Right forelimb (tissue), 1 donor: ENCODE data around the gene KRT4.

Source experiments
- DNase-seq: peaks from one replicate; pipeline ENCODE4 v3.0.0-alpha.2; 2018

The KRT4 gene

DNA sequence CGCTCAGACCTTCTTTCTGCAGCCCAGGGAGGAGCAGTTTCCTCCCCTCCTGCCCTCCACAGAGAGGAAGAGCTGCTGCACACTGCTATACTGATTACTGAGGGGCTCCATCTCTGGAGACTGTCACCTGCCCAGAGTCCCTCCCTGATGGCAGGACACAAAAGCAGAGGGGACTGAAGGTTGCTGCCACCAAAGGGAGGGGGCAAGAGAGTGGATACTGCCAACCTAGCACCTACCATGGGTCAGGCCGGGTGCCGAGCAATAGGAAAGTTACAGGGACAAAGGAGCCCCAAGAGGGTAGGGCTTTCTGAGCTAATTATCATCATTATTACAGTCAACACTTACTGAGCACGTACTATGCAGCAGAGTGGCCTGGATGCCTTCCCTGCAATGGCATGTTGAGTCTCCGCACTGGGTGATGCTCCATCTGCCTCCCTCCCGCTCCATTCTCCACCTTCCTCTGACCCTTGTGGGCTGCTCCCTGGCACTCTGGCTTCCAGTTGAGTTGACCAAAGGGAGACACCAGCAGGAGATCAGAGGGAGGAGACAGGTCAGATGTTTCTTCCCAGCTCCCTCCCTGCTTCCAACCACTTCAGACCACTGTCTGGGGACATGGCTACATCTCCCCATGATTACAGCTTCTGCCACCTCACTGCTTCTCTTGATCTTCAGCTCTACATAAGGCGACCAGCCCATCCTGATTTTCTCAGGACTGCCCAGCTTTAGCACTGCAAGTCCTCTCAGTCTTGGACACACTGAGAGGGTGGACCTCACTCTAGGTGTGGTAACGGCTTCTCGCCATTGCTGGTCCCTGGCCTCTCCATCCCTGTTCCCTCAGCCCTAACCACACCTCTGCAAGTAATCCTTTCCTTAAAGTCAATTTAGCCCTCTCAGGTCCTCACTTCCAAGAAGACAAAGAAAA is 22.8 kb upstream of the KRT4 start:
- DNase-seq: no peak

GRCh38 chr12:52836042-52836466 is 22.1 kb upstream of the KRT4 start:
- no peak for DNase-seq

- DNase-seq: no peak
These were observed 21.5 kb upstream of the KRT4 start for GRCh38 chr12:52835271-52836041.

GRCh38 chr12:52834727-52835001 is 20.7 kb upstream of the KRT4 start:
- DNase-seq: no peak

- no peak for DNase-seq
These were observed 20.2 kb upstream of the KRT4 start, which contains the start of gene KRT79 for GRCh38 chr12:52833922-52834726. Gene KRT79 (minus strand): TSS chr12:52834311. CDS start chr12:52834260, 51 bp downstream.

DNA sequence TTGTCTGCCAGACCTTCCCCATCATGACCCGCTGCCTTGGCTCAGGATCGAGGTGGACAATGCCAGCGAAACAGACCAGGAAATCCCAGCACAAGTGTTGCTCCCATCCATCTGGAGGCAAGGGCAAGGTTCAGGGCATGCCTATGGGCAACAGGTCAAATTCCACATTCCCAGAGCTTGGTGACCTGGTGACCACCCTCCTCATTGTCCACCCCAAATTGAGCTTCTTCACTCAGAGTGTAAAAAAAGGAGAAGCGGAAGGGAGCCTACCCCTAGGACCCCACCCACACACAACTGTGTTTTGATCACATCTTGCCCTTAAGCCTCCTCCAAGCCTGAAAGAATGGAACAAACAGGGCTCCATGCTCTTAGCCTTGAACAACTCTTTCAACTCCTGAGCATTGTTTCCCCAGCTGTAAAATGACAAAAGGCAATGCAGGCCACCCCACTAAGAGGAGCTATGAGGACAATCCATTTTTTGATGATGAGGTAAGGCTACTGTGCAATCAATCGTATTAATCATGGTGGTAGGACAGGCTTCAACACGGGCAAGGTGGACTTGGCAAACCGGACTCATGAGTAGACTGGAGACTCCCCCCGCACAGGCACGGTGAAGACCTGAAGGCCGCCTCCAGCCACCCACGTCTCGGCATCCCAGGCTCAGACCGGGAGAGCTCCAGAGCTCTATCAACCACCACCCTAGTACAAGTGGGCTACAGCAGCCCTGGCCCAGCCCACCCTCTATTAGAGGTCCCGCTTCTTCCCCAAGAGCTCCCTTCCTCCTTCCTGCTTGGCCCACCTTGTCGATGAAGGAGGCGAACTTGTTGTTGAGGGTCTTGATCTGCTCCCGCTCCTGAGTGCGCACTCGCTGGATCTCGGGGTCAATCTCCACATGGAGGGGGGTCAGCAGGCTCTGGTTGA is 19.3 kb upstream of the KRT4 start:
- DNase-seq: no peak

- no peak for DNase-seq
These were observed 18.5 kb upstream of the KRT4 start for GRCh38 chr12:52832451-52832850.

GRCh38 chr12:52831251-52831650 is 17.3 kb upstream of the KRT4 start:
- no peak for DNase-seq

- no peak for DNase-seq
These were observed 16.3 kb upstream of the KRT4 start for GRCh38 chr12:52829986-52830770.

GRCh38 chr12:52828591-52829021 is 14.7 kb upstream of the KRT4 start:
- no peak for DNase-seq

DNA sequence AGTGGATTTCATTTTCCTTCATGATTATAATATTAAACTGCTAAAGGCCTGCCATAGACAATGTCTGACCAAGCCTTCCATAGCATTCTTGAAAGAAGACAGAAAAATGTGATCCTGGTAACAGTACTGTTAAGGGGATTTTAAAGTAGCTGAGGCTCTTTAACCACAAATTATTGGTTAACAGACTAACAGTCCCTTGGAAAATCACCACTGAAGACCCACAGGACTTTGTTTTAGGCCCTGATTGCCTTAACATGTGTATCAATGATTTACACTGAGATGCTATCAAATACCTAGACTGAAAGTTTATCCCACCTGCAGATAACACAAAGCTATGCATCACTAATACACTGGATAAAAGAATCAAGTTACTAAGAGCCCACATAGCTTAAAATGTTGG is 14.2 kb upstream of the KRT4 start:
- DNase-seq: no peak

DNA sequence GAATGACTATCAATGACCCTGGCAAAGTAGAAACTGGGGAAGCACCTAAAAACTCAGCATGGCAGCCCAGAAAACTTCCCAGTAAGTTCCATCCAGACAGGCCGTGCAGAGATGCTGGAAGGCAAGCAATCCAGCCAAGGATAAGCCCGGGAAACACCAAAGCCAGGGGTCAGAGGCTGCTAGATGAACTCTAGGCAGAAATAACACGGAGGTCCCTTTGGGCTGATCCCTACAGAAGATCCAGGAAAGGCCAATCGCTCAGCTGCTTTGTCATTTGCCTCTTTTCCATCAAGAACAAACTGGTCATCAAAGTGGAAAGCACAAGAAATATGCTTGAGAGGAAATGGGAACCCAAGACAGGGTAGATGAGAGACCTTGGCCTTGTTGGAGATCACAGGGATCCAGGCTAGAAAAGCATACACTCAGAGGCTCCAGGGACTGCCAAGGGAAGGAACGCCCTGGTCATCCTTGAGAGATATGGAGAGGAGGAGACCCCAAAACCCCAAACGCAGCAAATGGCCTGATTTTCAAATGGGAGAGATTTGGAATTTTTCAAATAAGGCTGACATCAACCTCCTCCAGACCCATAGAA is 13.7 kb upstream of the KRT4 start:
- DNase-seq: no peak

DNA sequence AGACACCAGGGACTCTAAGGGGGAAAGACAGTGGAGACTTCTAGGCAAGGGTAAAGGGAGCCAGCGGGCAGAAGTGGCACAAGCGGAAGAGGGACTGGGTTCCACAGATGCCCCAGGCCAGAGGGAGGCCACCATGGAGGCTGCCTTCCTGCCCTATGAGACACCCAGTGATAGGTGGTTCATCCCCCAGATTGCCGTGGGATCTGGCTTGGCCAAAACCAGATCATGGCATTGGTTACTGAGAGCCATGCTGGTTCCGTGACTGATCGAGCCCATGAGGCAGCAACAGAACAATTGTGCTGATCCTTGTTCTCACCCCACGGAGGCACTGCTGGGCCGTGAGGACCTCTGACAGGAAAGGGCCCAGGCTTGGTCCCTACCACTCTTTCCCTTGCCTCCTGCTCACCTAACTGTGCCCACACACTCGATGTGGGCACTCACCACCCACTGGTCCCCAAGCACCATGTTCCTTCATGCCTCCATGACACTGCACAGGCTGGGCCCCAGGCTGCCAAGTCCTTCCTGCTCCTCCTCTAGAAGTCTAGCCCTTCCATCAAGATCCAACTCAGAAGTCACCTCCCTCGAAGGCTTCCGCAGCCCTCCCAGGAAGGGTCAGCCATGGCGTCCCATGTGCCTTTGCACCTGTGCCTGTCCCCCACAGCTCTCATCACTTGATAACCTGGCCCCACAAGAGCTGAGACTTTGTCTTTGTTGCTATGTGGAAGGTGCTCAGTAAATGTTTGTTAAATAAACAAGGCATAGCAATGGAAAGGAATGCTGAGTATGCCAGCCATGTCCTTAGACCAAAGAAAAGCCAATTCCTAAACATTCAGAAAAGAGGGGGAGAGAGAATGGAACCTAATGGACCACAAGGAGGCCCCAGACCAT is 12.9 kb upstream of the KRT4 start:
- no peak for DNase-seq

DNA sequence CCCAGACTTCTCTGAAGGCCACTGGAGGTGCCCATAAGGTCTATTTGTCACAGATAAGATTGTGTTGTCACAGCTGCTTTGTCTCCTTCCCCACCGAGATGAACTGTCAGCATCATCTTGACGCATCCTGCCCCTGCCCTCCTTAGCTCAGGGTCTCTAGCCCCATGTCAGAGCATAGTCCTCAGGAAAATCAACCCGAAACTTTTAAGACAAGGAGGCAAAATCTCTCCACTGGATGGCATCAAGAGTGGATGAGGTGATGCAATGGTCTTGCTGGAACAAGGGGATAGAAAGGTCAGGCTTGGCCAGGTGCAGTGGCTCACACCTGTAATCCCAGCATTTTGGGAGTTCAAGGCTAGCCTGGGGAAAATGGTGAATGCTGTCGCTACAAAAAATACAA is 12.0 kb upstream of the KRT4 start:
- no peak for DNase-seq

DNA sequence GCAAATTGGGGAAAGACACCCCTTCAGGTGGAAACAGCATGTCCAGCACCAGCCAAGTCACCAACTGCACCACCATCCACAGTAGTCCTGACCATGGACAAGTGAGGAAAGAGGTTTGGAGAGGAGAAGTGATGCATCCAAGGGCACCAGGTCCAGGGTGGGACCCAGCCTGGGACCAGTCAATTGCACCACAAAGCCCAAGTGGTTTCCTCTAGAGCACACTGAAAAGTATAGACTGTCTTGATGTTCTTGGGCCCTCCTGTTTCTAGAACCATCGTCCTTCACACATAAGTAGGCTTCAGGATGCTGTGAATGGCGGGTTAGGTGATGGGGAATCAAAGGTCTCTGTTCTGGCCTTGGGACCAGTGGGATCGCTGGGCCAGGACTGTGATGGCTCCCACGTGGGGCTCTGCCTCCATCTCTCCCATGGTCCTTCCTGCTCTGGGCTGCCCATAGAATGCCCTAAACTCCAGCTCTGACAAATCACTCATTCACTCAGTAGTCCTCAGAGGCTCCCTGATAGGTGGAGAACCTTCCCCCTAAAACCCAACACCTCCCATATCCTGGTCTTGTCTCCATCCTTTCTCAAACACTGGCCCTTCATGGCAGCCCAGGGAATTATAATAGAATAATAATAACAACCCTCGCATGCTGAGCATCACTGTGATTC is 11.0 kb upstream of the KRT4 start:
- DNase-seq: no peak

- no peak for DNase-seq
These were observed 10.0 kb upstream of the KRT4 start for GRCh38 chr12:52823761-52824450.

- DNase-seq: no peak
These were observed 9.0 kb upstream of the KRT4 start for GRCh38 chr12:52822771-52823510.
